Prostate gland (tissue), 2 donors: ENCODE results near the gene PRKCD. TPM values are rescaled to one million over a fixed set of nuclear protein-coding genes. Genes with fewer than 3 reads are reported as not detected.
A peak's percentile ranks its signal among the peaks of the same experiment; 100 is the strongest.

Experiments
- DNase-seq: peaks from one replicate; pipeline ENCODE4 v3.0.0-alpha.2; 2019; ENCODE audit warnings: low spot score
- H3K27ac ChIP-seq, 2 donors: fragments of 200-600 bp; sonication (generic); 2 replicates each; pipeline ENCODE4 v1.5.1; 2017 to 2019
- H3K27me3 ChIP-seq: fragments of 200-600 bp; sonication (generic); replicated peaks from 2 replicates; pipeline ENCODE4 v1.5.1; 2019; ENCODE audit not compliant: insufficient read depth
- H3K36me3 ChIP-seq, 2 donors: fragments of 200-600 bp; sonication (generic); 1 replicate in 1 of 2; 2 replicates in 1 of 2; pipeline versions ENCODE4 v1.5.1 to v1.8.1; 2017 to 2019
- H3K4me1 ChIP-seq: fragments of 200-600 bp; sonication (generic); replicated peaks from 2 replicates; pipeline ENCODE4 v1.5.1; 2019
- H3K4me3 ChIP-seq, 2 donors: fragments of 200-600 bp; sonication (generic); 2 replicates each; pipeline ENCODE4 v1.5.1; 2017 to 2019
- H3K9me3 ChIP-seq: fragments of 200-600 bp; sonication (generic); 2 replicates; pipeline ENCODE4 v1.5.1; 2017
- CTCF ChIP-seq, 4 experiments: fragments of 200-600 bp in 2 of 4; fragments of 450-650 bp in 2 of 4; sonication (generic) in 2 of 4; IDR thresholded peaks; 1 replicate in 3 of 4; 2 replicates in 1 of 4; pipeline ENCODE4 v1.5.1; 2016 to 2019; ENCODE audit warnings: antibody characterized with exemption in 4 of 4, mild to moderate bottlenecking in 2 of 4, moderate library complexity in 2 of 4
- POLR2A ChIP-seq: fragments of 450-650 bp; IDR thresholded peaks from one replicate; pipeline ENCODE4 v1.6.1; 2016; ENCODE audit warnings: antibody characterized with exemption, mild to moderate bottlenecking
- POLR2AphosphoS5 ChIP-seq: sonication (generic); formaldehyde crosslinking; IDR thresholded peaks from one replicate; pipeline ENCODE4 v1.6.1; 2017; ENCODE audit warnings: antibody characterized with exemption
- WGBS: methylation state at CpG from one replicate; pipeline ENCODE4 v1.1.5; 2018; 5-methylcytosine and 5-hydroxymethylcytosine counted together
- intact Hi-C: fragments of 100-400 bp; cut with DNase I; formaldehyde crosslinking; loops from one replicate; pipeline ENCODE4 v1.14.2; 2022
- total RNA-seq, 2 donors: library from RNA; depleted of rRNA; stranded (reverse); fragments of >200 nt; gene quantifications; one replicate each; pipeline ENCODE4 v1.1.0, GENCODE V29; 2016

PRKCD gene
- total RNA-seq, 2 donors from 2014 or later, result 33.4 to 57.9 TPM

GRCh38 chr3:53144862-53145712 lies 15.9 kb upstream of the PRKCD start:
- Histone ChIP-seq H3K9me3 (no peaks in the 10 kb centered on the region), H3K36me3 (no peaks in the 10 kb centered on the region), H3K4me1 (peaks cover 38% of the 10 kb centered on the region), H3K27me3 (no peaks in the 10 kb centered on the region), H3K4me3 (no peak overlapping the region), H3K27ac (peak overlapping the region; percentile 80 to 82)
- intact Hi-C loops, result no loop called here
- WGBS, result 48% methylated on average over 11 of the region's 11 CpGs
- no peak for TF ChIP-seq POLR2A
- TF ChIP-seq POLR2AphosphoS5, result peak; percentile 81
- peak; percentile 82 for DNase-seq

- TF ChIP-seq CTCF (IDR thresholded peaks at IDR 0.05), result no peak
- no peak for TF ChIP-seq POLR2AphosphoS5
- no peak for TF ChIP-seq POLR2A
- WGBS, result 35% methylated on average over 3 of the region's 3 CpGs
- H3K27me3 ChIP-seq, result no peaks in the 10 kb centered on the region
Measured at GRCh38 chr3:53145713-53146080, 15.3 kb upstream of the PRKCD start.

GRCh38 chr3:53146319-53146891 lies 14.6 kb upstream of the PRKCD start:
- intact Hi-C loops, result no loop called here
- DNase-seq, result no peak
- no peak for TF ChIP-seq POLR2AphosphoS5
- no peak for TF ChIP-seq CTCF (IDR thresholded peaks at IDR 0.05)
- no peak for TF ChIP-seq POLR2A
- Histone ChIP-seq H3K9me3 (no peaks in the 10 kb centered on the region), H3K27ac (peak overlapping the region; percentile 80 to 82), H3K4me1 (peaks cover 44% of the 10 kb centered on the region), H3K36me3 (no peaks in the 10 kb centered on the region), H3K27me3 (no peaks in the 10 kb centered on the region), H3K4me3 (no peak overlapping the region)
- 81% methylated on average over 7 of the region's 7 CpGs for WGBS

More at GRCh38 chr3:53145713-53146080, 15.3 kb upstream of the PRKCD start:
- Histone ChIP-seq H3K4me3 (no peak overlapping the region), H3K4me1 (peaks cover 43% of the 10 kb centered on the region), H3K27ac (peak overlapping the region; percentile 80 to 82), H3K36me3 (no peaks in the 10 kb centered on the region), H3K9me3 (no peaks in the 10 kb centered on the region)
- no peak for DNase-seq
- intact Hi-C loops, result no loop called here

- no peak for DNase-seq
- intact Hi-C loops, result no loop called here
- no peaks in the 10 kb centered on the region for H3K36me3 ChIP-seq
Measured at GRCh38 chr3:53147151-53147902, 13.7 kb upstream of the PRKCD start.

More at GRCh38 chr3:53147151-53147902, 13.7 kb upstream of the PRKCD start:
- H3K27me3 ChIP-seq, result no peaks in the 10 kb centered on the region
- H3K4me1 ChIP-seq, result peaks cover 44% of the 10 kb centered on the region
- no peak overlapping the region for H3K4me3 ChIP-seq
- TF ChIP-seq POLR2AphosphoS5 (no peak), CTCF (IDR thresholded peaks at IDR 0.05) (no peak), POLR2A (no peak)
- H3K27ac ChIP-seq, result peak overlapping the region; percentile 80 to 82
- WGBS, result 81% methylated on average over 11 of the region's 11 CpGs
- H3K9me3 ChIP-seq, result no peaks in the 10 kb centered on the region
